ENCODE data around the gene CCDC12. TPM values are rescaled to one million over a fixed set of nuclear protein-coding genes. Genes with fewer than 3 reads are reported as not detected.
A peak's percentile ranks its signal among the peaks of the same experiment; 100 is the strongest.

CCDC12 gene
- total RNA-seq, 4 donors from 2014 or later = 14.3 to 52.2 (median 42.0) TPM

DNA sequence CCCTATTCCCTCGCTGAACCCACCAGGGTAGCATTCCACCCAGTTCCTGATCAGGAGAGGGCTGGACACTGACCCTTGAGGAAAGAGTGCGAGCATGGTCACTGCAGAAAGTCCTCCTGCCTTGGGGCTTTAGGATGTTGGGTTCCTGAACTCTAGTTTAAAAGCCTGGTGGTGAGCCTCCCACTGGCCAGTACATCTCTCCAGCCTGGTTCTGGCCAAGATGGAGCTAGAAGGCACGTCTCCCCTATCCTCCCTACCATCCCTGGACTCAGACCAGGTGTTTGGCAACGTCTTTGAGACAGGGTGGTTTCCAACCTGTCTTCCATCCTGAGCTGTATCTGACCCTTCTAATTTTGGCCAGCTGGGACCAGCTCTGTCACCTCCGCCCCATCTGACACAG, 34.4 kb upstream of the CCDC12 start:
- no peak for TF ChIP-seq EP300 (IDR thresholded peaks at IDR 0.05)
- TF ChIP-seq, protein P1, sequence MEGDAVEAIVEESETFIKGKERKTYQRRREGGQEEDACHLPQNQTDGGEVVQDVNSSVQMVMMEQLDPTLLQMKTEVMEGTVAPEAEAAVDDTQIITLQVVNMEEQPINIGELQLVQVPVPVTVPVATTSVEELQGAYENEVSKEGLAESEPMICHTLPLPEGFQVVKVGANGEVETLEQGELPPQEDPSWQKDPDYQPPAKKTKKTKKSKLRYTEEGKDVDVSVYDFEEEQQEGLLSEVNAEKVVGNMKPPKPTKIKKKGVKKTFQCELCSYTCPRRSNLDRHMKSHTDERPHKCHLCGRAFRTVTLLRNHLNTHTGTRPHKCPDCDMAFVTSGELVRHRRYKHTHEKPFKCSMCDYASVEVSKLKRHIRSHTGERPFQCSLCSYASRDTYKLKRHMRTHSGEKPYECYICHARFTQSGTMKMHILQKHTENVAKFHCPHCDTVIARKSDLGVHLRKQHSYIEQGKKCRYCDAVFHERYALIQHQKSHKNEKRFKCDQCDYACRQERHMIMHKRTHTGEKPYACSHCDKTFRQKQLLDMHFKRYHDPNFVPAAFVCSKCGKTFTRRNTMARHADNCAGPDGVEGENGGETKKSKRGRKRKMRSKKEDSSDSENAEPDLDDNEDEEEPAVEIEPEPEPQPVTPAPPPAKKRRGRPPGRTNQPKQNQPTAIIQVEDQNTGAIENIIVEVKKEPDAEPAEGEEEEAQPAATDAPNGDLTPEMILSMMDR (IDR thresholded peaks at IDR 0.05) = no peak
- TF ChIP-seq POLR2A (IDR thresholded peaks at IDR 0.05) = no peak
- TF ChIP-seq POLR2AphosphoS5 (IDR thresholded peaks at IDR 0.05) = no peak
- Histone ChIP-seq H3K4me3 (no peak overlapping the region), H3K36me3 (peaks cover 0 to 42% of the 10 kb centered on the region in 2 donors), H3K9me3 (no peaks in the 10 kb centered on the region), H3K27ac (peak overlapping the region in 2 of 4 donors; percentile 88 to 93), H3K4me1 (peaks cover 0 to 17% (median 8%) of the 10 kb centered on the region in 3 donors), H3K27me3 (no peaks in the 10 kb centered on the region)
- 80% methylated on average over 1 of the region's 5 CpGs; no CpG with 5 or more reads in 1 of the 2 donors for WGBS, 2 donors (ENCODE audit: low coverage in 1 of 2)
- no peak for ATAC-seq

DNA sequence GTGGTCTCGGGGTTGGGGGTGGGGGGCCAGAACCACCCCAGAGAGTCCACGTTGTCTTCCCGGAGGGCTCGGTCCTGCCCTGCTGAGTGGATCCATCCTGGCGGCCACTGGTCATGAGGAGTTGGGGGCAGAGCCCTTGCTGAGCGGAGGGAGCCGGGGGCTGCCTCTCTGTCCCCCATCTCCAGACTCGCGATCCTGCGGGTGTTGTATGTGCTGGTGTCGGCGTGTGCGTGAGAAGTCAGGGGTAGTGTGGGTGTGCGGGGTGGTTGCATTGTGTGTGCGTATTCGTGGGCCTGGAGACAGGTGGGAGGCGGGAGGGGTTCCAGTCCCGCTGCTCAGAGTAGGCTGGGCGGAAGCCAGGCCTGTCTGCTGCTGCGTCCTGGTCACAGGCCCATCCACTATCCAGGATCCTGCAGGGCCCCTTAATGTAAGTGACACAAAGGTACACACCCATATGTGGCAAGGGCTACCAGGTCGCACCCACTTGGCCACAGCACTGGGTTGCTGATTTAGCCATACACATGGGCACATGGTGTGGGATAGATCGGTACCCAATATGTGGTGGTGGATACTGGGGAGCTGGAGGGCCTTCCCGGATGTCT, 33.7 kb upstream of the CCDC12 start:
- 76% methylated on average over 8 of the region's 23 CpGs; no CpG with 5 or more reads in 1 of the 2 donors for WGBS, 2 donors (ENCODE audit: low coverage in 1 of 2)
- H3K27me3 ChIP-seq = no peaks in the 10 kb centered on the region
- peaks cover 0 to 42% of the 10 kb centered on the region in 2 donors for H3K36me3 ChIP-seq
- H3K4me1 ChIP-seq = peaks cover 0 to 17% (median 8%) of the 10 kb centered on the region in 3 donors
- H3K4me3 ChIP-seq = peak overlapping the region; percentile 56 to 70
- TF ChIP-seq POLR2AphosphoS5 (IDR thresholded peaks at IDR 0.05) = no peak
- TF ChIP-seq, protein P1 (IDR thresholded peaks at IDR 0.05) = no peak
- no peak for TF ChIP-seq EP300 (IDR thresholded peaks at IDR 0.05)
- no peak for TF ChIP-seq POLR2A (IDR thresholded peaks at IDR 0.05)
- no peak for ATAC-seq
- H3K9me3 ChIP-seq = no peaks in the 10 kb centered on the region
- peak overlapping the region; percentile 73 to 93 (median 88) for H3K27ac ChIP-seq

DNA sequence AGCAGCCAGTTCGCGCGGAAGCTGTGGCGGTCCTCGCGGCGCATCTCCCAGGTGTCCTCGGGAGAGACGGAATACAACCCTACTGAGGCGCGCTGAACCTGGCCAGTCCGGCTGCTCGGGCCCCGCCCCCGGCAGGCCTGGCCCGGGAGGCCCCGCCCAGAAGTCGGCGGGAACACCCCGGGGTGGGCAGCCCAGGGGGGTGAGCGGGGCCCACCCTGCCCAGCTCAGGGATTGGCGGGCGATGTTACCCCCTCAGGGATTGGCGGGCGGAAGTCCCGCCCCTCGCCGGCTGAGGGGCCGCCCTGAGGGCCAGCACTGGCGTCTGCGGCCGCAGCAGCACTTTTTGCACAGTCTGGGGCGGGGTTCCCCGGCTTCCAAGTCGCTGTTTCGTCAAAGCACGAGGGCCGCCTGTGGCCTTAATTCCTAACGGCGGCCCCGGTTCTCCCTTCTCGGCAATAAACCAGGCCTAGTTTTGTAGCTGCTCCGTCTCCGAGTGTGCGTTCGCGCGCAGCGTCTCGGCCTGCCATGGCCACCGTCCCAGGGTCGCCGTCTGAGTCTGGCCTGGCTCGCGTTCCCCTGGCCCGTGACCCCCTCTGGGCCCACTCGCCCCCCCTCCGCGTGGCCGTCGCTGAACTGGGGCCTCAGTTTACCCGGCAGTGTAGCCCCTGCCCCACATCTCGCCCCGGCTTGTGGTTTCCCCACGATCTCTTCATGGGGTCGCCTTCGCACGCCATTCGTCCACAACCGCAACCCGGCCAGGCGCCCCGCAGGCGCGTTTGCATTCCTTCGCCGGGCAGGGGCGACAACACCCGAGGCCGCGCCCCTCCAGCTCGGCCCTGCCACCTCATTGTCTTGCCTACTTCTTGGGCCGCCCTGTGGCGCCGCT, 32.9 kb upstream of the CCDC12 start:
- H3K9me3 ChIP-seq = no peaks in the 10 kb centered on the region
- TF ChIP-seq, protein P1 (IDR thresholded peaks at IDR 0.05) = peak in 1 of 4 experiments; percentile 3
- TF ChIP-seq EP300 (IDR thresholded peaks at IDR 0.05) (no peak), POLR2AphosphoS5 (IDR thresholded peaks at IDR 0.05) (peak; percentile 86), POLR2A (IDR thresholded peaks at IDR 0.05) (peak; percentile 83 to 89)
- H3K27ac ChIP-seq = peak overlapping the region; percentile 73 to 93 (median 88)
- peak; percentile 97 for ATAC-seq
- 1% methylated on average over 15 of the region's 85 CpGs; no CpG with 5 or more reads in 1 of the 2 donors for WGBS, 2 donors (ENCODE audit: low coverage in 1 of 2)
- H3K36me3 ChIP-seq = peaks cover 0 to 43% of the 10 kb centered on the region in 2 donors
- H3K27me3 ChIP-seq = no peaks in the 10 kb centered on the region
- H3K4me1 ChIP-seq = peaks cover 0 to 17% (median 8%) of the 10 kb centered on the region in 3 donors
- peak overlapping the region; percentile 56 to 70 for H3K4me3 ChIP-seq

DNA sequence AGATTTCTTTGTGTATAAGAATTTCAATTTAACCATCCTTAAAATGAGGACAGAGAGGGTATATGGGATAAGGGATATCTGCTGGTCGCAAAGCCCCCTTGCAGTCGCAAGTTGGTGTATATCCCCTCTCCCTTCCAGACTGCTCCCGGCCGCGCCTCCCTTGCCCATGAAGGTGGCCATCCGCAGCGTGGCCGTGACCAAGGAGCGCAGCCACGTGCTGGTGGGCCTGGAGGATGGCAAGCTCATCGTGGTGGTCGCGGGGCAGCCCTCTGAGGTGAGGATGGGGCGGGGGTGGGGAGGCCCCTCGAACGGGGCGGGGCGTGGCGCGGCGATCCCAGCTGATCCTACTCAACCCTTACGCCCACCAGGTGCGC, 32.3 kb upstream of the CCDC12 start:
- ATAC-seq = no peak
- Histone ChIP-seq H3K36me3 (peaks cover 0 to 43% of the 10 kb centered on the region in 2 donors), H3K27ac (peak overlapping the region in 3 of 4 donors; percentile 88 to 93 (median 88)), H3K4me1 (peaks cover 0 to 17% (median 8%) of the 10 kb centered on the region in 3 donors), H3K4me3 (peak overlapping the region; percentile 56 to 70), H3K9me3 (no peaks in the 10 kb centered on the region), H3K27me3 (no peaks in the 10 kb centered on the region)
- TF ChIP-seq, protein P1 (IDR thresholded peaks at IDR 0.05) = no peak
- TF ChIP-seq EP300 (IDR thresholded peaks at IDR 0.05) = no peak
- TF ChIP-seq POLR2AphosphoS5 (IDR thresholded peaks at IDR 0.05) = no peak
- TF ChIP-seq POLR2A (IDR thresholded peaks at IDR 0.05) = no peak
- 90% methylated on average over 2 of the region's 23 CpGs; no CpG with 5 or more reads in 1 of the 2 donors for WGBS, 2 donors (ENCODE audit: low coverage in 1 of 2)

Measured in gastroesophageal sphincter (tissue), 4 donors.